Heart left ventricle (tissue), 16 donors: ENCODE results near the gene DMWD. TPM values are rescaled to one million over a fixed set of nuclear protein-coding genes. Genes with fewer than 3 reads are reported as not detected.
A peak's percentile ranks its signal among the peaks of the same experiment; 100 is the strongest.

Source experiments
- ATAC-seq, 4 donors: fragments of 200-7000 bp; cut with Tn5 transposase; one replicate each; pipeline ENCODE4 v1.9.1; 2020 to 2022; ENCODE audit warnings: moderate library complexity in 4 of 4, mild to moderate bottlenecking in 3 of 4, moderate number of reproducible peaks in 1 of 4
- DNase-seq, 5 donors: peaks; one replicate each; pipeline ENCODE4 v3.0.0-alpha.2; 2020
- H3K27ac ChIP-seq, 12 donors: fragments of 200-600 bp; sonication (generic) in 4 of 12; one replicate each; pipeline versions ENCODE4 v1.5.0 to v1.8.0; 2016 to 2022; ENCODE audit warnings: mild to moderate bottlenecking in 2 of 12
- H3K27me3 ChIP-seq, 9 donors: fragments of 200-600 bp; sonication (generic) in 2 of 9; one replicate each; pipeline versions ENCODE4 v1.5.1 to v1.8.0; 2016 to 2022; ENCODE audit warnings: mild to moderate bottlenecking in 3 of 9
- H3K36me3 ChIP-seq, 9 donors: fragments of 200-600 bp; sonication (generic) in 2 of 9; one replicate each; pipeline versions ENCODE4 v1.5.0 to v1.8.0; 2018 to 2022; ENCODE audit warnings: mild to moderate bottlenecking in 2 of 9
- H3K4me1 ChIP-seq, 12 donors: fragments of 200-600 bp; sonication (generic) in 4 of 12; one replicate each; pipeline versions ENCODE4 v1.5.0 to v1.8.0; 2016 to 2022; ENCODE audit warnings: mild to moderate bottlenecking in 3 of 12
- H3K4me3 ChIP-seq, 12 donors: fragments of 200-600 bp; sonication (generic) in 4 of 12; one replicate each; pipeline versions ENCODE4 v1.5.0 to v1.8.0; 2017 to 2022; ENCODE audit warnings: mild to moderate bottlenecking in 9 of 12, moderate library complexity in 4 of 12
- H3K9me3 ChIP-seq, 12 donors: fragments of 200-600 bp; sonication (generic) in 4 of 12; one replicate each; pipeline versions ENCODE4 v1.5.0 to v1.8.0; 2016 to 2022; ENCODE audit warnings: mild to moderate bottlenecking in 1 of 12
- POLR2A ChIP-seq, 2 donors: fragments of 450-650 bp; IDR thresholded peaks; one replicate each; pipeline ENCODE4 v1.6.1; 2017; ENCODE audit warnings: antibody characterized with exemption in 2 of 2, mild to moderate bottlenecking in 2 of 2, moderate library complexity in 2 of 2
- WGBS, 4 donors: extraction: QIAGEN DNeasy Blood & Tissue Kit in 2 of 4; methylation state at CpG; one replicate each; pipeline versions ENCODE4 v1.1.5 to v1.1.7; 2013 to 2018; 5-methylcytosine and 5-hydroxymethylcytosine counted together
- intact Hi-C, 10 donors: fragments of 100-400 bp; cut with DNase I; formaldehyde crosslinking; loops; one replicate each; pipeline versions ENCODE4 v1.11.1 to v1.14.2; 2022
- polyA plus RNA-seq, 2 donors: library from polyadenylated mRNA; stranded (reverse); fragments of 200-250 nt; gene quantifications; one replicate each; pipeline ENCODE4 v1.2.3, GENCODE V29; 2013
- total RNA-seq, 9 donors: library from RNA; depleted of rRNA in 2 of 9; stranded (reverse); fragments of >200 nt in 2 of 9; fragmentation: NEBNext Ultra II Directional in 3 of 9; extraction: Animal tissue kit (Norgen Biotek cat#: 25700) in 3 of 9; gene quantifications; one replicate each; pipeline versions ENCODE4 v1.1.0 to v1.2.4, GENCODE V29; 2016 to 2023
- TF ChIP-seq, protein P1 (sequence below), 12 donors: fragments of 200-600 bp; sonication (generic) in 4 of 12; IDR thresholded peaks; one replicate each; pipeline versions ENCODE4 v1.5.0 to v1.8.0; 2018 to 2022; ENCODE audit warnings: antibody characterized with exemption in 12 of 12, mild to moderate bottlenecking in 5 of 12
- donor health status: ischemic (EF 13 %, LVEDD 7.1; RV severe dilation, severe dysfunction).
- donor health status: healthy with polysubstance abuse.
- donor health status: DM: no; HTN: yes; CAD: no.
- donor health status: DM: no; HTN: no; CAD: no.
- donor health status: ischemic (EF 25% LVEDD 6.9; RV normal size, moderate dysfunction).
- donor health status: ischemic (EF 25% LVEDD 5.7; RV mildly dilated, moderate dysfunction).
- donor health status: healthy.
- donor health status: DM: yes; HTN: yes; CAD: no.
- donor health status: ischemic (EF 35%, LVEDD 5.7; RV mildly dilated, moderate dysfunction).
- donor health status: nonischemic (EF 11% LVEDD 7.7; RV severe dilation, severe dysfunction).
- donor health status: DM: yes; HTN: yes; CAD: no.
- donor health status: PGD.
- donor health status: ischemic (EF 29% LVEDD 5.4; RV normal size, mild dysfunction).
- donor health status: nonischemic (EF 23%, LVEDD 6.1; RV moderate dilation, normal function).

DMWD gene
- total and polyA plus RNA-seq, 11 donors = 41.8 to 109 (median 67.3) TPM

DNA sequence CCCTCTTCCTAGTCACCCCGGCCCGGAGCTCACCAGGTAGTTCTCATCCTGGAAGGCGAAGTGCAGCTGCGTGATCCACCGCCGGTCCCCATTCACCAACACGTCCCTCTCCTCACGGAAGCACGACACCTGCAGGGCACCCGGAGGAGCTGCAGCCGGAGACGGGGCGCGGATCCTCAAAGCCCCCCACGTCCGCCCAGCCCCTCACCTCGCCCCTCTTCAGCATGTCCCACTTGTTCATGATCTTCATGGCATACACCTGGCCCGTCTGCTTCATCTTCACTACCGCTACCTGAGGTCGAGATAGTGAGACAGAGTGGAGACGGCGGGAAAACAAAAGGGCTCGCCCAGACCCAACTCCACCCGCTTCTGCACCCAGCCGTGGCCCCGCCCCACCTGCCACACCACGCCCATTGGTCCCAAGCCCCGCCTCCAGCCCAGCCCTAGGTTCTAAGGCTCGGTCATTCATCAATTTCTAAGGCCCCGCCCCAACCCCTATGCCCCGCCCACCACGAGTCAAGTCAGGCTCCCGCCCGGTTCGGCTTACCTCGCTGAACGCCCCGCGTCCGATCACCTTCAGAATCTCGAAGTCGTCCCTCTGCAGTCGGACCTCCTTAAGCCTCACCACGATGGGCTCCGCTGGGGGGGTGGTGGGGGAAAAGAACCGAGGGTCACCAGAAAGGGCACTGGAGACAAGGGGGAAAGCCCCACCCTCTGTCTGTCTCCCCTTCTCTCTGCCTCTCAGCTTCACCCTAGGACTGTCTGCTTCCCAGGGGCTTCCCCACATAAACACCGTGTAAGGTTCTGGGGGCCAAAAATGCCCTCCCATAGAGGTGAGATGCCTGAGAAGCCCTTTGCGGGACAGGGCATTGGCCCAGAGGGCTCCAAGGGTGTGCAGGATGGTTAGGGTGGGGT is 13.2 kb downstream of the DMWD start:
- peaks cover 0 to 62% (median 0%) of the 10 kb centered on the region in 9 donors for H3K27me3 ChIP-seq
- intact Hi-C loops = loop anchor here in 1 of 10 donors (2.0 kb wide), 1 partner anchor 19 kb away; no protein-coding TSS in a partner anchor
- TF ChIP-seq, protein P1, sequence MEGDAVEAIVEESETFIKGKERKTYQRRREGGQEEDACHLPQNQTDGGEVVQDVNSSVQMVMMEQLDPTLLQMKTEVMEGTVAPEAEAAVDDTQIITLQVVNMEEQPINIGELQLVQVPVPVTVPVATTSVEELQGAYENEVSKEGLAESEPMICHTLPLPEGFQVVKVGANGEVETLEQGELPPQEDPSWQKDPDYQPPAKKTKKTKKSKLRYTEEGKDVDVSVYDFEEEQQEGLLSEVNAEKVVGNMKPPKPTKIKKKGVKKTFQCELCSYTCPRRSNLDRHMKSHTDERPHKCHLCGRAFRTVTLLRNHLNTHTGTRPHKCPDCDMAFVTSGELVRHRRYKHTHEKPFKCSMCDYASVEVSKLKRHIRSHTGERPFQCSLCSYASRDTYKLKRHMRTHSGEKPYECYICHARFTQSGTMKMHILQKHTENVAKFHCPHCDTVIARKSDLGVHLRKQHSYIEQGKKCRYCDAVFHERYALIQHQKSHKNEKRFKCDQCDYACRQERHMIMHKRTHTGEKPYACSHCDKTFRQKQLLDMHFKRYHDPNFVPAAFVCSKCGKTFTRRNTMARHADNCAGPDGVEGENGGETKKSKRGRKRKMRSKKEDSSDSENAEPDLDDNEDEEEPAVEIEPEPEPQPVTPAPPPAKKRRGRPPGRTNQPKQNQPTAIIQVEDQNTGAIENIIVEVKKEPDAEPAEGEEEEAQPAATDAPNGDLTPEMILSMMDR (IDR thresholded peaks at IDR 0.05) = peak in 11 of 12 donors; percentile 29 to 61 (median 48)
- no peak for TF ChIP-seq POLR2A (IDR thresholded peaks at IDR 0.05)
- peaks cover 0 to 43% (median 35%) of the 10 kb centered on the region in 9 donors for H3K36me3 ChIP-seq
- H3K4me3 ChIP-seq = peak overlapping the region in 8 of 12 donors; percentile 59 to 92 (median 75)
- H3K4me1 ChIP-seq = peaks cover 0 to 55% (median 38%) of the 10 kb centered on the region in 12 donors
- H3K9me3 ChIP-seq = no peaks in the 10 kb centered on the region
- peak overlapping the region in 8 of 12 donors; percentile 13 to 98 (median 96) for H3K27ac ChIP-seq
- ATAC-seq (peak in 3 of 4 donors; percentile 41 to 55 (median 46)), DNase-seq (peak; percentile 73 to 83 (median 80))
- WGBS, 4 donors = 16 to 34% (median 26%) methylated on average over 43 to 48 of the region's 48 CpGs

GRCh38 chr19:45778010-45778661 is 14.5 kb downstream of the DMWD start:
- WGBS, 4 donors = 87 to 94% (median 93%) methylated on average over 15 to 28 of the region's 28 CpGs
- DNase-seq = no peak
- ATAC-seq = no peak
- Histone ChIP-seq H3K36me3 (peaks cover 0 to 55% (median 43%) of the 10 kb centered on the region in 9 donors), H3K4me3 (no peak overlapping the region), H3K4me1 (peaks cover 0 to 42% (median 24%) of the 10 kb centered on the region in 12 donors), H3K27ac (no peak overlapping the region), H3K9me3 (no peaks in the 10 kb centered on the region), H3K27me3 (peaks cover 0 to 56% (median 0%) of the 10 kb centered on the region in 9 donors)
- TF ChIP-seq POLR2A (IDR thresholded peaks at IDR 0.05) = no peak
- TF ChIP-seq, protein P1 (IDR thresholded peaks at IDR 0.05) = no peak
- intact Hi-C loops = no loop called here

GRCh38 chr19:45777395-45777961 is 15.2 kb downstream of the DMWD start:
- peaks cover 0 to 58% (median 0%) of the 10 kb centered on the region in 9 donors for H3K27me3 ChIP-seq
- no peaks in the 10 kb centered on the region for H3K9me3 ChIP-seq
- no peak for DNase-seq
- intact Hi-C loops = no loop called here
- peaks cover 0 to 42% (median 22%) of the 10 kb centered on the region in 12 donors for H3K4me1 ChIP-seq
- no peak for TF ChIP-seq POLR2A (IDR thresholded peaks at IDR 0.05)
- TF ChIP-seq, protein P1 (IDR thresholded peaks at IDR 0.05) = no peak
- no peak overlapping the region for H3K4me3 ChIP-seq
- no peak for ATAC-seq
- no peak overlapping the region for H3K27ac ChIP-seq
- peaks cover 0 to 59% (median 49%) of the 10 kb centered on the region in 9 donors for H3K36me3 ChIP-seq
- 93 to 98% (median 93%) methylated on average over 14 to 34 of the region's 34 CpGs for WGBS, 4 donors
